Fibroblast of skin of left biceps (primary cell): ENCODE data around the gene RBMXL3.
A peak's percentile ranks its signal among the peaks of the same experiment; 100 is the strongest.

ENCODE experiments used
- DNase-seq, 2 experiments: peaks; one replicate each; pipeline ENCODE4 v3.0.0-alpha.2; 2013; ENCODE audit warnings: low read depth in 2 of 2

Gene RBMXL3

DNA sequence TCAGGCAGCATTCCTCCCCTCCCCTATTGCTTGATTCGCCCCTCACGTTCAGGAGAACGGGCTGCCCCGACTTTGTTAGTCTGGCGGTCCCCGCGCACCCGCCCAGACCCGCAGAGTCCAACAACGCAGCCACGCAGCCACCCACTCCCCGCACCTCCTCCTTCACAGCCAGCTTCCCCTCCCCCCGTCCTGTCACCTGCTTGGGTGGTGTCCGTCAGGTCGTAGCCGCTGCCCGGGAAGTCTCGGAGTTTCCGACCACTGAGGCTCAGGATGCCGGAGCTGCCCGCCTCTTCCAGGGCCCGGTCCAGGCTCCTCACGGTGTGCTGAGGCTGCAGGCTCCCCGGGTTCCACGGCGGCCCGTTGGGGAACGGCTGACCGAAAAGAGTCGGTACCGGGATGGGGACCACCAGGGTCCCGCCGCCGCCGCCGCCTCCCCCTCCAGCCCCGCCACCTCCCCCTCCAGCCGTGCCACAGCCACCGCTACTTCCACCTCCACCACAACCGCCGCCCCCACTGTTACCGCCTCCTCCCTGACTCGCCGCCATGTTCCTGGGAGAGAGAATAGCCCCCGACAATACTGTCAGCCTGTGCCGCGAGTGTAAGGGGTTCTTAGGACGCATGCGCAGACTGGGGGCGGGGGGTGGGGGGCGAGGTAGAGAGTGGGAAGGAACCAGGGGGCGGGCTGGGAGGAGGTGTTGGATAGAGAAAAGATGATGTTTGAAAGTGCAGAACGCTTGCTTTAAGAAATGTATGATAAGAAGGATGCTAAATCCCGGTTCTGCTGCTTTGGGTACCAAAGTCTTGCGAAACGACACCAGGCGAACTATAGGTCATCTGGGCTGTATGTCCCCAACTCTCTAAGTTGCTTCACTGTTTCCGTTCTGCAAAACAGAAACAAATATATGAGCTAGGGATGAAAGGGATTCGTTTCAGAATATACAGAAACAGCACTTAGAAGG is 44.6 kb downstream of the RBMXL3 start, which contains the start of gene LRCH2:
Gene LRCH2 (minus strand): TSS at position 600 of the 959 bp plus-strand sequence. CDS start 55 bp downstream, at position 545.
- DNase-seq: peak; percentile 13 to 15

DNA sequence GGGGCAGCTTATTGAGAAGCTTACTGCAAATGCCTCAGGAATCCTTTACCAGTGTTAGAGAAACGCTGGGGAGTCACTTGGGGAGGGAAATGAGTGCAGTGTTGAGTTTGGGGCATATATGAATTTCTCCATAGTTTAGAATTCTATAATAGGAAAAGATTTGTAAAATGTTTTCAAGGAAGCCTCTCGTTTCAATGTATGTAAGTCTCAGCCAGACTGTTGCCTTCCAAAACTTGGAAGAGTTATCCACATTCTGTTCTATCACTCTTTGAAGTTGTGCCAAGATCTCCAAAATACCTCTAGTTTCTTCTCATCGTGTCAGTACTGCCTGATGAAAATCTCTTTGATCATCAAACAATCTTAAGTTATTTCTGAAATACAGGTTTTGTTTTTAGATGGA is 45.3 kb downstream of the RBMXL3 start:
- no peak for DNase-seq

DNA sequence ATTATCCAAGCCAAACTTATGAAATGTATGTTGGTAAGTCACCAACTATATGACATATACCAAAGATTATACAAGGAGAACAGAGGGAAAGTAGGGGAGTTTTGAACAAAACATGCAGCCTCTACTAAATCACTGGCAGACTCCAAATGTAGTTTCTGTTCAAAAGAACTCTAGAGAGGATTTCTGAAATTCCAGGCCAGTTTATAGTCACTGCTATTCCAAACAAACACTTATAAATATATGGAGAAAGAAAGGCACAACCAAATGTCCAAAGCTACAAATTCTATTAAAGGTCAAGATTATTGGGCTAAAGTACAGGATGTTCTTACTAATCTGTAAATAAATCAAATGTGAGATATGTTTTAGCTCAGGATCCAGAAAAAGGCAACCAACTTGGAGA is 47.4 kb downstream of the RBMXL3 start:
- DNase-seq: no peak

DNA sequence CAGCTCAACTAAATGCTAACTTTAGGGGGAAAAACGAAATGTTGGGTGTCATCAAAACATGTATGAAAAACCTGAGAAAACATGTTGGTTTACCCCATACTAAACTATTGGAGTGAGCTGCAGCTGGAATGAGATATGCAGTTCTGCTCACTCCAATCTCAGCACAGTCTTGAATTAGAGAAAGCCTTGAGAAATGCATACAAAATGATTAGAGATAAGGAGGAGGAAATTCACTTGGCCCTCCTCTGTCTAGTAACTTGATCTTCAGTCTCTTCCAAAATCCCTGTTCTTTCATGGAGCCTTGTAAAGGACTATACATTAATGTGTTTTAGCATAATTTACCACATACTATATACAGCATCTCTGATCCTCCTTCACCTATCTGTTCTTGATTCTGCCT is 47.8 kb downstream of the RBMXL3 start:
- DNase-seq: no peak
